ELF-1 (cell line): Measurements from ENCODE around the gene RBFOX1.

ENCODE experiments used
- DNase-seq: peaks from one replicate; pipeline ENCODE4 v3.0.0-alpha.2; 2016; ENCODE audit warnings: low read depth, low spot score

Gene RBFOX1

DNA sequence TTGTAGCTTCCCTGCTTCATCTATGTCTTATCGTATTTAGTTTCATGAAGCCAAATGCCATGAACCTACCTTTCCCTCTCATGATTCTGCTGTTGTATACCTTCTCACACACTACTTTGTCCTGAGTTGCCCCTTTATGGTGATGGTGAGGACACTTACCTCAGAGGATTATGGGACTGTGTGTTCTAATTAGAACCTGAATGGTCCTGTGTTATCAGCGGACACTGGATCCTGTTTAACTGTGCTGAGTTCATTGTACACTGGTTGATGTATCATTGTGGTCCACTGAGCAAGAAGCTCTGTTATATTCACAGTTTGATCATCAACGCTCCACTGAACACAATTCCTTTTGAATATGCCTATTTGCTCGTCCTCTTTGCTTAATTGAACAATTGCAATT lies 343.0 kb downstream of the RBFOX1 start:
- DNase-seq: no peak

DNA sequence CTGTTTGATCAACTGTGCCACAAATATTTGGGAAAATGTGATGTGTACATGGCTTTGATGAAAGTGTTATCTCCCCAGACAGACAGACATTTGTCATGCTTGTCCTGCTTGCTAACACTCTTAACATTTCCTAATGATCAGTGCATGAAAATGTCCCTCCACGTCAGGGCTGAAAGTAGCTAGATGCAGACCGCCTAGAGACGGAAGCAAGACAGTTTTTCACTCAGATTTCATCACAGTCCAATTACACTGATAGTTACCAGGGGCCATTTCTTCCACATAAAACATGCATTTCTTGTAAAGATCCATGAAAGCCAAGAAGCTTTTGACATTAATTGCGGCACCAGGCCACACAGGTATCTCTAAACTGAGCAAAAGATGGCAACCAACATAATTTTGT lies 347.7 kb downstream of the RBFOX1 start:
- no peak for DNase-seq

GRCh38 chr16:7688811-7689210 lies 356.2 kb downstream of the RBFOX1 start:
- no peak for DNase-seq

- DNase-seq: no peak
Observed at GRCh38 chr16:7689234-7689633, 356.6 kb downstream of the RBFOX1 start.

DNA sequence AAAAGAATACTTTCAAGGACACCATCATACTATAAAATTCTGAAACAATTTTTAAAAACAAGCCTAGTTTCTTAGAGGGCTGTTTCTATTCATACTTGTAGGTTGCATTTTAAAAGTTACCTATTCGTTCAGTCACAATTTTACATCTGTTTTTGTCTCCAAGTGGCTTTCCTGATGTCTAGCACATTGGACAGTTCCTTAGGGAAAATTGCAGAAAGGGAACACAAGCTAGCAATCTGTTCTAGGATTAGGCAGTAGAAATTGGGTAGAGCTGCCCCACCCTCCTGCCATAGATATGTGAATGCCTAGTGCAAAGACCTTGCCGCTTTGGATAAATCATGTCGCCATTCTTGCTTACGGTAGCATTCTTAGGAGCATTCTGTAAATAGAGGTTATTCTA lies 358.9 kb downstream of the RBFOX1 start:
- no peak for DNase-seq

DNA sequence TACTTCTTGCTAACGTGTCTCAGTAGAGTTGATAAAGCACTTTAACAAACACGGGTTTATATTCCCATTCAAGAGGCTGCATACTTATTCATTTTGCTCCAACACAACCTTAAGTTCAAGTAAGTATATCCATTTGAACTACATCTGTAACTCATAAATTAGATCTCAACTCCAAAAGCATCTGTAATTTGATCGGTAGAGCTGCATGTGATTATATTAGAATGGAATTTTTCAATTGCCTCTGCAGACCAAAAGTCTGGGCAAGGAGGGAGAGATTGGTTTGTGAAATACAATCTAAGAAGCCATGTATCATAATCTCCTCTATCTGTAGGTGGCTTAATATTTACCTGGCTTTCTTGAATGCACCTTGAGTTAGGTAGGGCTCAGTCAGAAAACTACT lies 371.0 kb downstream of the RBFOX1 start:
- no peak for DNase-seq

GRCh38 chr16:7705885-7706284 lies 373.2 kb downstream of the RBFOX1 start:
- DNase-seq: no peak

DNA sequence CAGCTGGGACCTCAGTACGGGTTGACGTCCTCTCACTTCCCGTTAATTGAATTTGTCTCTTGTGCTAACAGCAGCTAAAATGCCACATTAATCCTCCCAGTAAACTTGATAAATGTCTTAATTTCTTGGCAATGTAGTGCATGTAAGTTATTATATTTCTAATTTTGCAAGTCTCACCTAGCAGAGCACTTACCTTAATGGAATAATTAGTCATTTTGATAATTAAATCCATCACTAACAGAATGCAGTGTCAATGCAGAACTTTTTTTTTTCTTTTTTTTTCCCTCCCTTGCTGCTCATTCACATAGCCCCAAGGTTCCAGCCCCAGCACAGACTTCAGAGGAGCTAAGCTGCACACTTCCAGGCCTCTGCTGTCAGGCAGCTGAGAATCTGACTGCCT lies 376.5 kb downstream of the RBFOX1 start:
- no peak for DNase-seq

GRCh38 chr16:7713244-7713643 lies 380.6 kb downstream of the RBFOX1 start:
- no peak for DNase-seq

- no peak for DNase-seq
Observed at GRCh38 chr16:7714775-7715174, 382.1 kb downstream of the RBFOX1 start.

DNA sequence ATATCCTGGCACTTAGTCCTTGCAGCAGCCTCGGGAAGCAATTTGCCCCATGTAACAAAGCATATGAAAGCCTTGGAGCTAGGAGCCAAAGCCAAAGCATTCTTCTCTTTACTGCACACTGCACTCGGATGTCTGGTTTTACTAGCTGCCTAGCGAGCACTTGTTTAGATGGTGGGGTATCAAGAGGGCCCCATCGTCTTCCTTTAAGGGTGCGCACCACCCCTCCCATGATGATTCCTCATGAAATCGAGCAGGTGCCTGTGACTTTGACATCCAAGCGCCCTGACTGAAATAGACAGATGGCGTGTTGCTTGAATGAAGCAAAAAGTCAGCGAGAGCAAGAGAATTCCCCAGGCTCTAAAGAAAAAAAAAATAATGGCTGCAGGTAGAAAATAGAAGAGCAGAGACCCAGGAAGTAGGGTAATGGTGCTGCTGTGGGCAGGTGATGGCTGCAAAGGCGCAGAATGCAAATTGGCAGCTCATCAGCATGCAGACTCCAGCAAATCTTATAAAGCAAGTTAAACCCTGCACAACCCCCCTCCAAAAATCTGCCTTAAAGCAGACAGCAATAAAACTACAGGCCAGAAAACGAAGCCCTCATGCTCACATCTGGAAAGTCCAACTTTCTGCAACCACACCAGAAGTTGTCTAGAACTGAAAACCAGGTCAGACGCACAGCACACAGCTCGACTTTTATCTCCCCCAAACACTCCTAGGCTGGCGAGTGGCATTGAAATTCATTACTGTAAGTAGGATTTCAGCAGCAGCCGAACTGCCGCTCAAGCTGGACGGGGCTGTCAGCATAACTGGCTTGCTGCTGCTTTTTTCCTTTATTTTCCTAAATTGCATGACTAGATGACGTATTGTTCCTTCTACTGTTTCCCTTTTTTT lies 384.3 kb downstream of the RBFOX1 start:
- no peak for DNase-seq

GRCh38 chr16:7722761-7723160 lies 390.1 kb downstream of the RBFOX1 start:
- no peak for DNase-seq

DNA sequence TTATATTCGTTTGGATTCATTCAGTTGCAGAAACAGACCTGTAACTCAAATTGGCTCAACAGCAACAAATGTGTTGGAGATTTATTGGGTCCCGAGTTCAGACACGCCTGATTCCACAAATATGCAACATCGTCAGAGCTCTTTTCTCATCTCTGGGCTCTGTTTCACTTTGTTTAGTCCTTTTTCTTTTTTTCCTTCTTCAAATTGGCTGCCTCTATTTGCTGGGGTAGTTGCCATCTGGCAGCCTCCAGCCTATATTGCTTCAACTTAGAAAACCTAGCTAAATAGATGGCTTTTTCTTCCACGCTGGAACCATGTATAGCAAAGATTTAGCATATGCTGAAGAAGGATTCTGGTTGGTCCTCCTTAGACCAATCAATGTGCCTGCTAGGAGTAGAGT lies 398.5 kb downstream of the RBFOX1 start:
- no peak for DNase-seq

DNA sequence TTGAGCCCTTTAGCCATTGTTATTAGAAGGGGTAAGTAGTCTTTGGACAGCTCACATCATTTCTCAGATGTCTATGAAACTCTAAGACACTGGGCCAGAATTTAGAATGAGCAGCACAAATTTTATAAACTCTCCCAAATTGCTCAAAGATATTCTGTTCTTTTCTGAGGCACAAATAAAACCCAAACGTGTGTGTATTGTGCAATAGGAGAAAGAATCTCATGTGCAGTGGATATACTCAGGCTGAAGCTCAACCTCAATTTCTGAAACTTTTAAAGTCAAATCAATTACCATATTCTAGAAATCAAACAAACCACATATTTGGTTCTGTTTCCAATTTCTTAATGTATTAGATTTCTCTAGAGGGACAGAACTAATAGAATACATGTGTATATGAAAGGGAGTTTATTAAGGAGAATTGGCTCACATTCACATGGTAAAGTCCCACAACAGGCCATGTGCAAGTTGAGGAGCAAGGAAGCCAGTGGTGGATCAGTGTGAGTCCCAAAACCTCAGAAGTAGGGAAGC lies 403.6 kb downstream of the RBFOX1 start:
- DNase-seq: no peak

GRCh38 chr16:7742626-7743025 lies 410.0 kb downstream of the RBFOX1 start:
- DNase-seq: no peak

DNA sequence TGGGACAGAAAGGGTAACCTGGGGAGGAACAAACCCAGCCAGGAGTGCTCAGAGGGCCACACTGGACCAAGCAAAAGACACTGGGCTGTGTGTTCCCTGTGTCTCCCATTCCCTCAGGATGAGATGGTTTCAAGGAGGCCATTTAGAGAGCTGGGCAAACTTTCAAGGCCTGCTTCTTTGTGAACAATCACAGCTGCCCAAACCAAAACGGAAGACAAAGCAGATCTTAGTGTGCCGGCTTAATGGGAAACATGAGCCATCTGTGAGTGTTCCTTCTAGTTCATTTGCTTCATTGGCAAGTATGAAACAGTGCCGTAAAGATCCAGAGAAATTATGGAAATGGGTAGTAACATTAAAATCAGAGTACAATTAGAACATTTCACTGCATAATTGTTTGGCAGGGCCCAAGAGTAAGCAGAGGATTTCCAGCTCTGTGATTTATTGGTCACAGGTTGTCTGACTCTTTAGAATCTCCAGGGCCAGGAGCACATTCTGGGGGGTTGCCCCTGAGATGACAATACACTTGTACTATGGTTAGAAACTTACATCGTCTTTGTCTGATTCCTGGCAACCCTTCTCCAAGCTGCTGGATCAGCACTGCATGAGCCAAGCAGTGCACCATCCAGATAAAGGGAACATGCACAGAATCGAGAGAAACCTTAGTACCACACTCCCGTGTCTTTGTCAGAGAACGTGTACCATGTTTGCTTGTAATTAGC lies 412.1 kb downstream of the RBFOX1 start:
- DNase-seq: no peak

DNA sequence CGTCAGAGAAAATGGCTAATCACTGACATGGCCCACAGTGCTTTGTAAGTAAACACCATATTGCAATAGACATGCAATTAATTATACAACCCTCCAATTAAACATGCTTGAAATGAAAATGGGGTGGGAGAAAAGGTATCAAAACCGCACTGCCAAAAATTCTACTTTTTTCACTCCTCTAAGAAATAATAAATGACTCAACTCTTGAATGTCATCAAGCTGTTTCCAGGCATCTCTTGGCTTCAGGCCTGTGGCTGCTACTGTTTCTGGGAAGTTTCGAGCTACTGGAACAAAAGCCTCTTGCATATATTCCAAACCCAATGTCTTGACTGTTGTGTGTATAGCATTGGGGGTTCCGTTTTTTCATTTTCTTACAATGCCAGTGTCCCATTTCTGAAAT lies 412.6 kb downstream of the RBFOX1 start:
- no peak for DNase-seq

DNA sequence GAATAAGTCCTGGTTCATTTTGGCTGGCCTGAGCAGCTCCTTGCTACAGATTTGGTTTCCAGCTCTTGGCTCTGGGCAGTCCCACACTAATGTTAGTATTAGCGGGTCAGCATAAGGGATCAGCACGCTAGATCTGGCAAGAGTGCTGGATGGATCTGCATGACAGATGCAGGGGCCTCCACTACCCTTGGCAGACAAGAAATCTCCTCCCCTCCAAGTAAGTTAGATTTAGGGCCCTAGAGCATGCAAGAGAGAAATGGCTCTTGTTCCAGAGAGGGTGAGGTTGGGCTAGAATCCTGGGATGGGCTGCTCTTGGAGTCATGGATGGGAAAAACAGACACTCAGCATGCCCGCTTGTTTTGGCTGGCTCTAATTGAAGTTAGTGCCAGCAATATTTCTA lies 414.3 kb downstream of the RBFOX1 start:
- DNase-seq: no peak

DNA sequence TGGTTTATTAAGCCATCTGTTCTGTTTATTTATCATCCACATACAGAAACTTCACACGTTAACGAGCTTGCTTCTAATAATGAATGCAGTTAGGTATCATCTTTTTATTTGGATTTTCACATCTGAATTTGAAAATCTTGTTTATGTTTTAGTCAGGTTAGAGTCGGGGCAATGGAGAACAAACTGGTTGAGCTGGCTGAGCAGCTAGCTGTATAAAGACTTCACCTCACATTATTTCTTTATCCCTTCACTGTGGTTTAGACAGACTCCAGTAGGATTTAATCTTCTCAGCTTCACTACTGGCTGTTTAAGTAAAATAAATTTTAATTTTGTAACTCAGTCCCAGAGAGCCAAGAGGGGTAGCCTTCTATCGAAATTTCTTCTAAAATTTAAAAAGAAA lies 415.9 kb downstream of the RBFOX1 start:
- DNase-seq: no peak

- no peak for DNase-seq
Observed at GRCh38 chr16:7755347-7755882, 422.8 kb downstream of the RBFOX1 start.
